OCI-LY7 (cell line): ENCODE measurements around the gene KPNA4. TPM values are rescaled to one million over a fixed set of nuclear protein-coding genes. Genes with fewer than 3 reads are reported as not detected.

ENCODE experiments used
- BruUV-seq: library from RNA; stranded (reverse); fragments of 400-500 nt; replicated peaks from 2 replicates; lab custom pipeline; 2021; lab: Mats Ljungman, UMichigan
- CTCF ChIA-PET: fragments of 300-600 bp; sonication (Branson Sonifier 250); formaldehyde crosslinking; loops from one replicate; lab custom pipeline; 2022; ENCODE audit warnings: antibody characterized with exemption; ENCODE audit not compliant: unreplicated experiment; lab: Charles Lee
- POLR2A ChIA-PET: fragments of 300-600 bp; sonication (Branson Sonifier 250); formaldehyde crosslinking; loops from one replicate; lab custom pipeline; 2022; ENCODE audit warnings: antibody characterized with exemption; lab: Charles Lee
- DNase-seq: peaks from one replicate; pipeline ENCODE4 v3.0.0-alpha.2; 2015; ENCODE audit warnings: low spot score
- H2AFZ ChIP-seq: fragments of 200-600 bp; sonication (generic), shearing (Covaris generic); 2 replicates; pipeline ENCODE4 v1.6.1; 2014; ENCODE audit warnings: mild to moderate bottlenecking, antibody characterized with exemption, low read length, moderate library complexity
- H3K27ac ChIP-seq: fragments of 200-600 bp; sonication (generic); 2 replicates; pipeline ENCODE4 v1.5.1; 2014; ENCODE audit warnings: mixed run types, low read depth, mild to moderate bottlenecking, moderate library complexity, low read length, inconsistent platforms; ENCODE audit not compliant: poor library complexity, severe bottlenecking
- H3K36me3 ChIP-seq: fragments of 200-600 bp; sonication (generic); 2 replicates; pipeline ENCODE4 v1.6.1; 2014; ENCODE audit warnings: mild to moderate bottlenecking, antibody characterized with exemption, low read length, moderate library complexity, mixed read lengths; ENCODE audit not compliant: insufficient read depth
- H3K4me1 ChIP-seq: fragments of 200-600 bp; sonication (generic); 2 replicates; pipeline ENCODE4 v1.5.1; 2014; ENCODE audit warnings: mild to moderate bottlenecking, low read length; ENCODE audit not compliant: insufficient read depth, poor library complexity, severe bottlenecking
- H3K4me2 ChIP-seq: fragments of 200-600 bp; sonication (generic); 2 replicates; pipeline ENCODE4 v1.6.1; 2014; ENCODE audit warnings: mild to moderate bottlenecking, low read length
- H3K4me3 ChIP-seq: fragments of 200-600 bp; sonication (generic); 2 replicates; pipeline ENCODE4 v1.5.1; 2014; ENCODE audit warnings: mild to moderate bottlenecking, low read depth, low read length; ENCODE audit not compliant: poor library complexity, severe bottlenecking
- H3K79me2 ChIP-seq: fragments of 200-600 bp; sonication (generic); 2 replicates; pipeline ENCODE4 v1.6.1; 2016; ENCODE audit warnings: low read depth, mild to moderate bottlenecking, low read length, moderate library complexity, mixed read lengths; ENCODE audit not compliant: insufficient read depth
- H3K9me2 ChIP-seq: fragments of 200-600 bp; sonication (generic); 2 replicates; pipeline ENCODE4 v1.6.1; 2016; ENCODE audit warnings: mild to moderate bottlenecking, low read length, mixed read lengths; ENCODE audit not compliant: insufficient read depth
- H3K9me3 ChIP-seq: fragments of 200-600 bp; sonication (generic); 2 replicates; pipeline ENCODE4 v1.6.1; 2014; ENCODE audit warnings: mild to moderate bottlenecking, mixed run types, low read length, mixed read lengths
- H4K20me1 ChIP-seq: fragments of 200-600 bp; sonication (generic); 2 replicates; pipeline ENCODE4 v1.6.1; 2014; ENCODE audit warnings: mild to moderate bottlenecking, antibody characterized with exemption, low read length, moderate library complexity, mixed read lengths; ENCODE audit not compliant: insufficient read depth
- CTCF ChIP-seq: fragments of 200-600 bp; sonication (generic); conservative IDR thresholded peaks from 2 replicates; pipeline ENCODE4 v1.5.1; 2014; ENCODE audit warnings: mild to moderate bottlenecking, antibody characterized with exemption, low read length, moderate library complexity, mixed read lengths
- EZH2phosphoT487 ChIP-seq: fragments of 200-600 bp; sonication (generic); IDR thresholded peaks from 2 replicates; pipeline ENCODE4 v1.6.1; 2018; ENCODE audit warnings: low read depth, borderline replicate concordance, mild to moderate bottlenecking, mixed run types, antibody characterized with exemption, low read length, moderate library complexity, mixed read lengths
- intact Hi-C: fragments of 100-400 bp; cut with micrococcal nuclease; formaldehyde crosslinking; loops from one replicate; pipeline ENCODE4 v1.10.0; 2022; ENCODE audit not compliant: unreplicated experiment
- small RNA-seq: library from RNA; depleted of rRNA; stranded (forward); fragments of <200 nt; gene quantifications from one replicate; pipeline ENCODE3, GENCODE V24; 2014
- total RNA-seq, 2 experiments: library from RNA; depleted of rRNA in 1 of 2; stranded (reverse); fragments of >200 nt in 1 of 2; shearing (Covaris generic) in 1 of 2; gene quantifications; 2 replicates each; pipeline ENCODE4 v1.2.3, GENCODE V29; 2014 to 2022

The KPNA4 gene
- total RNA-seq, 2 experiments from 2014 or later: 15.7 to 46.3 TPM

GRCh38 chr3:160445854-160446253 is 119.5 kb downstream of the KPNA4 start:
- H3K79me2 ChIP-seq: peaks cover 84% of the 10 kb centered on the region
- H3K36me3 ChIP-seq: peaks cover 73% of the 10 kb centered on the region
- H3K4me2 ChIP-seq: peak overlapping the region; percentile 71
- ChIA-PET POLR2A (interaction anchor here (0.6 to 3.6 kb wide), 5 partner anchors 10 to 44 kb away, joined by 3 to 22 read pairs (median 5); no protein-coding TSS in a partner anchor), CTCF (no interaction called here)
- H3K4me1 ChIP-seq: peaks cover 27% of the 10 kb centered on the region
- DNase-seq: no peak
- no peak overlapping the region for H2AFZ ChIP-seq
- intact Hi-C loops: loop anchor here (10.0 kb wide), 1 partner anchor 779 kb away; the partner anchor contains the start of gene NMD3
- no peak overlapping the region for H3K27ac ChIP-seq
- no peak overlapping the region for H3K4me3 ChIP-seq
- H3K9me2 ChIP-seq: no peaks in the 10 kb centered on the region
- peaks cover 21% of the 10 kb centered on the region; the same call in 1 of the 2 replicates for H3K9me3 ChIP-seq
- BruUV-seq: no TSS peak
- no peak for TF ChIP-seq CTCF
- TF ChIP-seq EZH2phosphoT487: no peak
- H4K20me1 ChIP-seq: no peaks in the 10 kb centered on the region

Small RNA genes within 50 kb of the gene (small RNA-seq; reads per million reads assigned to genes)
- gene RNU7-136P: not detected

Other genes starting within 250 kb of the KPNA4 start
- 33.5 and 37.3 TPM in 2 replicates for gene IFT80, start 166.3 kb downstream of the KPNA4 start, total RNA-seq (2014; rRNA removed; shearing (Covaris generic))
- 48.9 and 49.5 TPM in 2 replicates for gene IFT80, start 166.3 kb downstream of the KPNA4 start, total RNA-seq (2022)
- gene SMC4, start 165.9 kb downstream of the KPNA4 start, total RNA-seq (2014; rRNA removed; shearing (Covaris generic)): 316 and 348 TPM in 2 replicates
- 352 and 382 TPM in 2 replicates for gene SMC4, start 165.9 kb downstream of the KPNA4 start, total RNA-seq (2022)
- 26.1 and 28.7 TPM in 2 replicates for gene TRIM59, start 115.8 kb downstream of the KPNA4 start, total RNA-seq (2014; rRNA removed; shearing (Covaris generic))
- gene TRIM59, start 115.8 kb downstream of the KPNA4 start, total RNA-seq (2022): 46.9 and 60.0 TPM in 2 replicates
- gene ARL14, start 111.6 kb upstream of the KPNA4 start, total RNA-seq (2014; rRNA removed; shearing (Covaris generic)): not detected in 2 replicates
- gene ARL14, start 111.6 kb upstream of the KPNA4 start, total RNA-seq (2022): not detected in 2 replicates
- 10.3 and 11.2 TPM in 2 replicates for gene PPM1L, start 190.7 kb upstream of the KPNA4 start, total RNA-seq (2014; rRNA removed; shearing (Covaris generic))
- 14.7 and 14.8 TPM in 2 replicates for gene PPM1L, start 190.7 kb upstream of the KPNA4 start, total RNA-seq (2022)